ENCODE data around the gene MAP3K7CL.

- TF ChIP-seq POLR2A (IDR thresholded peaks at IDR 0.05) (no peak), CTCF (IDR thresholded peaks at IDR 0.05) (no peak)
These were observed 39.4 kb upstream of the MAP3K7CL start for GRCh38 chr21:29091033-29091432.

All from upper lobe of left lung (tissue), 4 donors.